Spleen (tissue), 11 donors: Measurements from ENCODE around the gene IL17RB. TPM values are rescaled to one million over a fixed set of nuclear protein-coding genes. Genes with fewer than 3 reads are reported as not detected.

Source experiments
- DNase-seq: peaks from one replicate; pipeline ENCODE4 v3.0.0-alpha.2; 2020
- H3K27ac ChIP-seq, 8 donors: fragments of 200-600 bp; sonication (generic) in 7 of 8; 1 replicate in 4 of 8; 2 replicates in 4 of 8; pipeline versions ENCODE4 v1.5.0 to v1.8.0; 2016 to 2021; ENCODE audit warnings: inconsistent platforms in 4 of 8, mild to moderate bottlenecking in 4 of 8, moderate library complexity in 1 of 8
- H3K27me3 ChIP-seq, 7 donors: fragments of 200-600 bp; sonication (generic) in 6 of 7; replicated peaks in 1 of 7; 1 replicate in 4 of 7; 2 replicates in 3 of 7; pipeline versions ENCODE4 v1.5.0 to v1.8.0; 2016 to 2021; ENCODE audit warnings: inconsistent platforms in 3 of 7, mild to moderate bottlenecking in 1 of 7
- H3K36me3 ChIP-seq, 6 donors: fragments of 200-600 bp; sonication (generic) in 5 of 6; 1 replicate in 4 of 6; 2 replicates in 2 of 6; pipeline versions ENCODE4 v1.5.0 to v1.8.0; 2016 to 2021; ENCODE audit warnings: inconsistent platforms in 2 of 6
- H3K4me1 ChIP-seq, 6 donors: fragments of 200-600 bp; sonication (generic) in 5 of 6; 1 replicate in 3 of 6; 2 replicates in 3 of 6; pipeline versions ENCODE4 v1.5.0 to v1.8.0; 2016 to 2021; ENCODE audit warnings: inconsistent platforms in 3 of 6
- H3K4me3 ChIP-seq, 8 donors: fragments of 200-600 bp; sonication (generic) in 7 of 8; 1 replicate in 4 of 8; 2 replicates in 4 of 8; pipeline versions ENCODE4 v1.5.0 to v1.8.0; 2016 to 2021; ENCODE audit warnings: inconsistent platforms in 4 of 8, mild to moderate bottlenecking in 4 of 8, moderate library complexity in 2 of 8
- H3K9me3 ChIP-seq, 8 donors: fragments of 200-600 bp; sonication (generic) in 7 of 8; 1 replicate in 4 of 8; 2 replicates in 4 of 8; pipeline versions ENCODE4 v1.5.0 to v1.8.0; 2016 to 2021; ENCODE audit warnings: inconsistent platforms in 4 of 8
- POLR2A ChIP-seq, 3 donors: fragments of 450-650 bp; IDR thresholded peaks; one replicate each; pipeline ENCODE4 v1.5.1; 2017; ENCODE audit warnings: antibody characterized with exemption in 3 of 3, mild to moderate bottlenecking in 1 of 3
- POLR2AphosphoS5 ChIP-seq, 3 donors: sonication (generic); formaldehyde crosslinking; IDR thresholded peaks; one replicate each; pipeline ENCODE4 v1.5.1; 2017; ENCODE audit warnings: antibody characterized with exemption in 3 of 3
- WGBS, 5 donors: extraction: QIAGEN DNeasy Blood & Tissue Kit in 3 of 5; methylation state at CpG; one replicate each; pipeline versions ENCODE4 v1.1.5 to v1.1.7; 2013 to 2018; 5-methylcytosine and 5-hydroxymethylcytosine counted together
- intact Hi-C: fragments of 100-400 bp; cut with DNase I; formaldehyde crosslinking; loops from one replicate; pipeline ENCODE4 v1.15.0; 2023; ENCODE audit warnings: low total_unique reads
- polyA plus RNA-seq, 3 donors: library from polyadenylated mRNA; stranded (reverse); fragments of 200-250 nt; gene quantifications; one replicate each; pipeline ENCODE4 v1.2.1, GENCODE V29; 2013
- total RNA-seq, 7 donors: library from RNA; depleted of rRNA in 3 of 7; stranded (reverse); fragments of >200 nt in 3 of 7; fragmentation: NEBNext Ultra II Directional in 4 of 7; extraction: Animal tissue kit (Norgen Biotek cat#: 25700) in 4 of 7; gene quantifications; one replicate each; pipeline versions ENCODE4 v1.1.0 to v1.2.1, GENCODE V29; 2016 to 2021
- TF ChIP-seq, protein P1 (sequence below), 11 experiments: fragments of 200-600 bp in 7 of 11; fragments of 450-650 bp in 4 of 11; sonication (generic) in 4 of 11; IDR thresholded peaks in 8 of 11; conservative IDR thresholded peaks in 3 of 11; 1 replicate in 7 of 11; 2 replicates in 4 of 11; pipeline versions ENCODE4 v1.4.0 to v1.8.0; 2016 to 2021; ENCODE audit warnings: antibody characterized with exemption in 11 of 11, inconsistent platforms in 4 of 11, mild to moderate bottlenecking in 1 of 11
- donor health status: healthy with polysubstance abuse.
- donor health status: DM: no; HTN: no; CAD: no; lungs with moderate emphysema.
- donor health status: DM: no; HTN: no; CAD: no.
- donor health status: Bipolar disorder and iron deficiency.
- donor health status: healthy.
- donor health status: DM: no; HTN: no; CAD: no.
- donor health status: DM: yes; HTN: yes; CAD: no.

The IL17RB gene
- total and polyA plus RNA-seq, 10 donors, result 0.13 to 0.59 (median 0.26) TPM; not detected in 2

DNA sequence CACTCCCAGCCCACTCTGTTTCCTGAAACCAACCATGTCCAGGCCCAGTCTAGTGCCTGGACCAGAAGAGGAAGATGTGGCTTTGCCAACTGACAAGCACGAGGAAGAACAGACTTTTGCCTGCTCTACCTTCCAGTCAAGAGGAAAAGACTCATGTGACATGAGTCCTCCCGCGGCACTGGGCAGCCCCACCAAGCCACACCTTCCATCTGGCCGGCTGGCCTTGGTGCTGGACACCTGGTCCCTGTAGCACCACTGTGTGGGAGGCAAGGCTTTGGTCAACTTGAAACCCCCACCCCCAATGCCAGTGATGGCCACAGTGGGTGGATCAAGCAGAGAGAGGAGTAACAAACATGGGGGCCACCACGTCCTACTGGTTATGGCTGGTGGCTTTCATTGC lies 12.7 kb upstream of the IL17RB start:
- intact Hi-C loops, result no loop called here
- 36 to 79% (median 56%) methylated on average over 5 of the region's 5 CpGs for WGBS, 5 donors
- H3K27ac ChIP-seq, result peak overlapping the region in 2 of 8 donors; percentile 28 to 39
- no peaks in the 10 kb centered on the region for H3K36me3 ChIP-seq
- H3K27me3 ChIP-seq, result no peaks in the 10 kb centered on the region
- DNase-seq, result no peak
- H3K4me3 ChIP-seq, result no peak overlapping the region
- peaks cover 0 to 7% (median 0%) of the 10 kb centered on the region in 6 donors for H3K4me1 ChIP-seq
- H3K9me3 ChIP-seq, result no peaks in the 10 kb centered on the region
- TF ChIP-seq POLR2A (IDR thresholded peaks at IDR 0.05), result no peak
- TF ChIP-seq POLR2AphosphoS5 (IDR thresholded peaks at IDR 0.05), result no peak
- TF ChIP-seq, protein P1, sequence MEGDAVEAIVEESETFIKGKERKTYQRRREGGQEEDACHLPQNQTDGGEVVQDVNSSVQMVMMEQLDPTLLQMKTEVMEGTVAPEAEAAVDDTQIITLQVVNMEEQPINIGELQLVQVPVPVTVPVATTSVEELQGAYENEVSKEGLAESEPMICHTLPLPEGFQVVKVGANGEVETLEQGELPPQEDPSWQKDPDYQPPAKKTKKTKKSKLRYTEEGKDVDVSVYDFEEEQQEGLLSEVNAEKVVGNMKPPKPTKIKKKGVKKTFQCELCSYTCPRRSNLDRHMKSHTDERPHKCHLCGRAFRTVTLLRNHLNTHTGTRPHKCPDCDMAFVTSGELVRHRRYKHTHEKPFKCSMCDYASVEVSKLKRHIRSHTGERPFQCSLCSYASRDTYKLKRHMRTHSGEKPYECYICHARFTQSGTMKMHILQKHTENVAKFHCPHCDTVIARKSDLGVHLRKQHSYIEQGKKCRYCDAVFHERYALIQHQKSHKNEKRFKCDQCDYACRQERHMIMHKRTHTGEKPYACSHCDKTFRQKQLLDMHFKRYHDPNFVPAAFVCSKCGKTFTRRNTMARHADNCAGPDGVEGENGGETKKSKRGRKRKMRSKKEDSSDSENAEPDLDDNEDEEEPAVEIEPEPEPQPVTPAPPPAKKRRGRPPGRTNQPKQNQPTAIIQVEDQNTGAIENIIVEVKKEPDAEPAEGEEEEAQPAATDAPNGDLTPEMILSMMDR (IDR thresholded peaks at IDR 0.05 in 8 of 11, conservative IDR thresholded peaks at IDR 0.05 in 3 of 11), result no peak

DNA sequence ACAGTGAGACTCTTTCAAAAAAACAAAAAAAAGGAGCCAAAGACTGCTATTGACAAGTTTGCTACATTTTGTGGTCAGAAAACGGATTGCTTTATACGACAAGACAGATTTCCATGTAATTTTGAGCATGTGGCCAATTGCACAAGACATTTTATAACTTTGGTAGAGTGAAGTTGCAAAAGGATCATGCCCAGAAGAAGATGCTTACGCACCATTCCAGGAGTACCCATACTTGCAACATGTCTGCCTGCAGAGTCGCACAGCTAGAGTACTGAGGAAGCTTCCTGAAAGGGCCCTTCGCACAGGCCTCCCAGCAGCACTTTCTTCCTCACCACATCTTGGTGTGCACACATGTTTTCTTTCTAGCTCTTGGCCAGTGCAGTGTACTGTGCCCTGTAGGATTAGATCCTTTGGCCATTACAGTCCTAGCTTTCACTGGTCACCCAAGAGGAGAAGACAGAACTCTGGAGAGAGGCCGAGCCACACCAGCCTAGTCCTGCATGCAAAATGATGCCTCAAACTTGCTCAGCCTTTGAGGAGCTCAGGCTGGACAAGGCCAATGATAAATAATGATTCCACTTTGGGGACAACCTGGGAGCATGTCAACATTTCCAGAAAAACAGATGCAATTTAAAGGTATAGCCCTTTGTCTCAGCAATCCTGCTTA lies 11.8 kb upstream of the IL17RB start:
- 59 to 83% (median 75%) methylated on average over 6 of the region's 6 CpGs for WGBS, 5 donors
- peak overlapping the region in 1 of 8 donors; percentile 17 for H3K27ac ChIP-seq
- no peak overlapping the region for H3K4me3 ChIP-seq
- TF ChIP-seq, protein P1 (IDR thresholded peaks at IDR 0.05 in 8 of 11, conservative IDR thresholded peaks at IDR 0.05 in 3 of 11), result no peak
- TF ChIP-seq POLR2A (IDR thresholded peaks at IDR 0.05), result no peak
- TF ChIP-seq POLR2AphosphoS5 (IDR thresholded peaks at IDR 0.05), result no peak
- intact Hi-C loops, result no loop called here
- DNase-seq, result no peak
- no peaks in the 10 kb centered on the region for H3K36me3 ChIP-seq
- H3K4me1 ChIP-seq, result peaks cover 0 to 6% (median 0%) of the 10 kb centered on the region in 6 donors
- H3K27me3 ChIP-seq, result no peaks in the 10 kb centered on the region
- H3K9me3 ChIP-seq, result no peaks in the 10 kb centered on the region

DNA sequence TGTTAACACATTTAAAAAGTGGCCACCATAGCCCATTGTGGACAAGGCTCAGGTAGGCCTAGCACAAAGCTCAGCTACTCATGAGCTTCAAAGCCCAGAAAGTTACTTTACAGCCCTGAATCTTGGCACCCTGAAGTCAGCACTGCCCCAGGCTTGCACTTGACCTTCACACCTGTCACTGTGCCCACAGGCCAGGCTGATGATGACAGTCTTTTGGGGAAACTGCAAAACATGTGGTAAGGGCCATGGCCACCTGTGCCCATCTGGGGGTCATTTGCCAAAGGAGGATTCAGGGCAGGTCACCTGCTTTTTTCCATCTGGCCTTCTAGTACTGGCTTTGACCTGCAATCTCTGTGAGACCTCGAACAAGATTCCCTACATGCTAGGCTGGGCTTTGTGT lies 11.1 kb upstream of the IL17RB start:
- WGBS, 5 donors, result 58 to 87% (median 80%) methylated on average over 1 of the region's 1 CpG
- Histone ChIP-seq H3K36me3 (no peaks in the 10 kb centered on the region), H3K4me1 (peaks cover 0 to 6% (median 0%) of the 10 kb centered on the region in 6 donors), H3K9me3 (no peaks in the 10 kb centered on the region), H3K4me3 (no peak overlapping the region), H3K27ac (no peak overlapping the region), H3K27me3 (no peaks in the 10 kb centered on the region)
- TF ChIP-seq POLR2AphosphoS5 (IDR thresholded peaks at IDR 0.05), result no peak
- no peak for TF ChIP-seq POLR2A (IDR thresholded peaks at IDR 0.05)
- TF ChIP-seq, protein P1 (IDR thresholded peaks at IDR 0.05 in 8 of 11, conservative IDR thresholded peaks at IDR 0.05 in 3 of 11), result no peak
- intact Hi-C loops, result no loop called here
- no peak for DNase-seq

DNA sequence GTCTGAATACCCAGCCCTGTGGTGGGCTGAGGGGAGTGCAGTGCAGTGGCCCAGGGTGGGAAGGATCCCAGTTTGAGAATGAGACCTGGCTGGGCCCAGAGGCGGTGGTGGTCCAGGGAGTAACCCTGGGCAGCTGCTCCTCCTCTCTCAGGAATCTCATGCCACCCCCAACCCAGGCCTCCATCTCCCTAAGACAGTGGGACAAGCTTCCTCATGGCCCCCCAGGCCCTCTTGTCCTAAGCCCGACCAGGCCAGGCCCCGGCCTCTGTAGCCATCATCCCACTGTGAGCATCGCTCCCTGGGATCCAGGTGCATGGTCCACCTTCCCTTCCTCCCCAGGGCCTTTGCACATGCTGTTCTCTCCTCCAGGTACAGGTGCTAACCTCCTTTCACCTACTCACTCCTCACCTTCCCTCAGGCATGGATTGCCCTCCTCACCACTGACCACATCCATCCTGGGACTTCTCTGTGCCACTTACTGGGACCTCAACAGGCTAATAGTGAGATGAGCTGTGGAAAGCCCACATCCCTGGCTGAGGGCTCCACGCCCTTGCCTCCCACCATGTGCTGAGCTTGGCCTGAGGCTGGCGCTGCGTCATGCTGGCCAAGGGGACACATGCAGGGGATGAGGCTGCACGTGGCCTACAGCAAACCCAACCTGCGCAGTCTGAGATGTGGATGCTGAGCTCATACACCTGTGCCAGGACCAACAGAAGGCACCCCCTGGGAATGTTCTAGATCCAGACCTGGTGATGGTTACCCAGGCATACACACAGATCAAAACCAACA lies 10.1 kb upstream of the IL17RB start:
- Histone ChIP-seq H3K36me3 (no peaks in the 10 kb centered on the region), H3K27ac (no peak overlapping the region), H3K27me3 (no peaks in the 10 kb centered on the region), H3K4me1 (peaks cover 0 to 6% (median 0%) of the 10 kb centered on the region in 6 donors), H3K4me3 (no peak overlapping the region), H3K9me3 (no peaks in the 10 kb centered on the region)
- 86 to 97% (median 89%) methylated on average over 7 to 9 of the region's 9 CpGs for WGBS, 5 donors
- intact Hi-C loops, result no loop called here
- TF ChIP-seq, protein P1 (IDR thresholded peaks at IDR 0.05 in 8 of 11, conservative IDR thresholded peaks at IDR 0.05 in 3 of 11), result no peak
- TF ChIP-seq POLR2AphosphoS5 (IDR thresholded peaks at IDR 0.05) (no peak), POLR2A (IDR thresholded peaks at IDR 0.05) (no peak)
- DNase-seq, result no peak
